Neutrophil (primary cell): ENCODE results near the gene SRRD.

Source experiments
- H3K27ac ChIP-seq: fragments of 200-600 bp; sonication (generic); 2 replicates; pipeline ENCODE4 v1.5.1; 2016; ENCODE audit warnings: mild to moderate bottlenecking, moderate library complexity
- H3K27me3 ChIP-seq: fragments of 200-600 bp; sonication (generic); 2 replicates; pipeline ENCODE4 v1.6.0; 2016; ENCODE audit warnings: mild to moderate bottlenecking
- H3K36me3 ChIP-seq: fragments of 200-600 bp; sonication (generic); 2 replicates; pipeline ENCODE4 v1.5.1; 2017
- H3K4me1 ChIP-seq, 2 experiments: fragments of 200-600 bp in 1 of 2; sonication (generic) in 1 of 2; 1 replicate in 1 of 2; 2 replicates in 1 of 2; pipeline versions ENCODE4 v1.5.1 to v1.6.1; 2013 to 2016; ENCODE audit warnings: low read depth in 1 of 2, low read length in 1 of 2, mild to moderate bottlenecking in 1 of 2, moderate library complexity in 1 of 2; ENCODE audit not compliant: control insufficient read depth in 1 of 2, insufficient read depth in 1 of 2
- H3K4me3 ChIP-seq, 2 experiments: fragments of 200-600 bp in 1 of 2; sonication (generic) in 1 of 2; 1 replicate in 1 of 2; 2 replicates in 1 of 2; pipeline ENCODE4 v1.5.1; 2013 to 2016; ENCODE audit warnings: low read depth in 1 of 2, low read length in 1 of 2, mild to moderate bottlenecking in 1 of 2, moderate library complexity in 1 of 2
- H3K9me3 ChIP-seq: fragments of 200-600 bp; sonication (generic); 2 replicates; pipeline ENCODE4 v1.5.1; 2016
- TF ChIP-seq, protein P1 (sequence below): fragments of 200-600 bp; sonication (generic); IDR thresholded peaks from 2 replicates; pipeline ENCODE4 v1.5.1; 2016; ENCODE audit warnings: antibody characterized with exemption

SRRD gene

GRCh38 chr22:26452236-26453016 lies 31.3 kb upstream of the SRRD start:
- TF ChIP-seq, protein P1, sequence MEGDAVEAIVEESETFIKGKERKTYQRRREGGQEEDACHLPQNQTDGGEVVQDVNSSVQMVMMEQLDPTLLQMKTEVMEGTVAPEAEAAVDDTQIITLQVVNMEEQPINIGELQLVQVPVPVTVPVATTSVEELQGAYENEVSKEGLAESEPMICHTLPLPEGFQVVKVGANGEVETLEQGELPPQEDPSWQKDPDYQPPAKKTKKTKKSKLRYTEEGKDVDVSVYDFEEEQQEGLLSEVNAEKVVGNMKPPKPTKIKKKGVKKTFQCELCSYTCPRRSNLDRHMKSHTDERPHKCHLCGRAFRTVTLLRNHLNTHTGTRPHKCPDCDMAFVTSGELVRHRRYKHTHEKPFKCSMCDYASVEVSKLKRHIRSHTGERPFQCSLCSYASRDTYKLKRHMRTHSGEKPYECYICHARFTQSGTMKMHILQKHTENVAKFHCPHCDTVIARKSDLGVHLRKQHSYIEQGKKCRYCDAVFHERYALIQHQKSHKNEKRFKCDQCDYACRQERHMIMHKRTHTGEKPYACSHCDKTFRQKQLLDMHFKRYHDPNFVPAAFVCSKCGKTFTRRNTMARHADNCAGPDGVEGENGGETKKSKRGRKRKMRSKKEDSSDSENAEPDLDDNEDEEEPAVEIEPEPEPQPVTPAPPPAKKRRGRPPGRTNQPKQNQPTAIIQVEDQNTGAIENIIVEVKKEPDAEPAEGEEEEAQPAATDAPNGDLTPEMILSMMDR: no peak
- H3K27ac ChIP-seq: no peak overlapping the region
- peaks cover 54% of the 10 kb centered on the region for H3K36me3 ChIP-seq

GRCh38 chr22:26453216-26453615 lies 30.5 kb upstream of the SRRD start:
- no peaks in the 10 kb centered on the region for H3K9me3 ChIP-seq
- no peaks in the 10 kb centered on the region for H3K4me1 ChIP-seq
- no peak overlapping the region for H3K27ac ChIP-seq
- peaks cover 62% of the 10 kb centered on the region for H3K36me3 ChIP-seq
- TF ChIP-seq, protein P1: no peak
- no peak overlapping the region for H3K4me3 ChIP-seq
- no peaks in the 10 kb centered on the region for H3K27me3 ChIP-seq

More at GRCh38 chr22:26452236-26453016, 31.3 kb upstream of the SRRD start:
- Histone ChIP-seq H3K27me3 (no peaks in the 10 kb centered on the region), H3K4me3 (no peak overlapping the region), H3K9me3 (no peaks in the 10 kb centered on the region), H3K4me1 (no peaks in the 10 kb centered on the region)

- Histone ChIP-seq H3K36me3 (peaks cover 65% of the 10 kb centered on the region), H3K4me3 (no peak overlapping the region), H3K27me3 (no peaks in the 10 kb centered on the region), H3K4me1 (no peaks in the 10 kb centered on the region), H3K27ac (no peak overlapping the region), H3K9me3 (no peaks in the 10 kb centered on the region)
- TF ChIP-seq, protein P1: no peak
Observed at GRCh38 chr22:26453812-26454500, 29.7 kb upstream of the SRRD start.

GRCh38 chr22:26457661-26458272 lies 25.9 kb upstream of the SRRD start:
- H3K9me3 ChIP-seq: no peaks in the 10 kb centered on the region
- H3K27me3 ChIP-seq: no peaks in the 10 kb centered on the region
- H3K36me3 ChIP-seq: peaks cover 40% of the 10 kb centered on the region
- no peak overlapping the region for H3K27ac ChIP-seq
- TF ChIP-seq, protein P1: no peak
- no peaks in the 10 kb centered on the region for H3K4me1 ChIP-seq
- no peak overlapping the region for H3K4me3 ChIP-seq

- Histone ChIP-seq H3K36me3 (peaks cover 36% of the 10 kb centered on the region), H3K27ac (no peak overlapping the region), H3K4me3 (no peak overlapping the region), H3K9me3 (no peaks in the 10 kb centered on the region), H3K27me3 (no peaks in the 10 kb centered on the region), H3K4me1 (peaks cover 8 to 11% of the 10 kb centered on the region in 2 experiments)
- TF ChIP-seq, protein P1: no peak
Observed at GRCh38 chr22:26460202-26460601, 23.5 kb upstream of the SRRD start.
